ENCODE results near the gene COX19. TPM values are rescaled to one million over a fixed set of nuclear protein-coding genes. Genes with fewer than 3 reads are reported as not detected.

The COX19 gene
- total and polyA plus RNA-seq, 2 of the 13 experiments (the other 11 are each of a cell fraction or from before 2014, with no cell fraction given) = 11.5 to 21.7 TPM

GRCh38 chr7:958221-959200, 16.8 kb downstream of the COX19 start (continued):
- TF ChIP-seq ZNF468 (CRISPR knock-in tag; IDR thresholded peaks at IDR 0.05) (0 out of 2 replicates have a peak, but pooled peaks have one; percentile 3), ZZZ3 (CRISPR knock-in tag; IDR thresholded peaks at IDR 0.05; ENCODE audit: borderline replicate concordance) (no peak), ZNF34 (CRISPR knock-in tag; IDR thresholded peaks at IDR 0.05; ENCODE audit: borderline replicate concordance) (0 out of 2 replicates have a peak, but pooled peaks have one; percentile 28)

GRCh38 chr7:957418-958220, 17.7 kb downstream of the COX19 start:
- intact Hi-C loops (cut with micrococcal nuclease; ENCODE audit: unreplicated experiment) (loop anchor here (10.0 kb wide), 2 partner anchors 53 to 143 kb away; no protein-coding TSS in a partner anchor), in situ Hi-C loops (cut with HindIII; ENCODE audit: extremely low pct_ligation_motif_present, low pct_unique_long_range_greater_than_20kb) (no loop called here)
- Histone ChIP-seq H3K4me3 (replicated peaks in 1 of 3; ENCODE audit: insufficient read depth in 1 of 3, low read depth in 2 of 3, low read length in 3 of 3) (peak overlapping the region; percentile 28 to 68 (median 48); a peak in 5 of 6 replicates), H3K9me3 (ENCODE audit: low read length) (no peaks in the 10 kb centered on the region), H2AFZ (ENCODE audit: low read length) (no peak overlapping the region), H3K36me3 (replicated peaks in 1 of 2; ENCODE audit: control insufficient read depth in 1 of 2, insufficient read depth in 2 of 2, low read length in 2 of 2) (no peaks in the 10 kb centered on the region), H3K9ac (ENCODE audit: insufficient read depth, low read depth, low read length) (peak overlapping the region; percentile 67), H4K20me1 (ENCODE audit: insufficient read depth, low read length) (no peaks in the 10 kb centered on the region), H3K79me2 (ENCODE audit: insufficient read depth, low read length) (no peaks in the 10 kb centered on the region), H3K4me2 (ENCODE audit: low read depth, low read length) (peak overlapping the region; percentile 89), H3K27me3 (ENCODE audit: control insufficient read depth in 1 of 2, insufficient read depth in 2 of 2, low read length in 2 of 2) (no peaks in the 10 kb centered on the region), H3K27ac (ENCODE audit: extremely low read length, insufficient read depth, low read length) (peak overlapping the region; percentile 84), H3K4me1 (ENCODE audit: insufficient read depth, low read length) (peaks cover 73% of the 10 kb centered on the region)
- FAIRE-seq = peak; percentile 89
- peak; percentile 81 for DNase-seq (ENCODE audit: low spot score)
- ChIA-PET CTCF (ENCODE audit: low intra/inter-chr PET ratio, low total read pairs) (interaction anchor here (1.1 kb wide), 1 partner anchor 36 kb away, joined by 4 read pairs; no protein-coding TSS in a partner anchor), POLR2A (interaction anchor here (0.7 to 5.2 kb wide), 17 partner anchors 9 to 666 kb away, joined by 3 to 95 read pairs (median 8); partner anchors contain the start of genes COX19 and CYP2W1)
- 0% methylated on average over 4 of the region's 32 CpGs for WGBS (ENCODE audit: low lambda C conversion rate)
- BruUV-seq (replicated peaks) = no TSS peak
- peak; percentile 82 for ATAC-seq
- TF ChIP-seq HINFP (CRISPR knock-in tag; IDR thresholded peaks at IDR 0.05; ENCODE audit: low read depth) = peak; percentile 81; the same call in 1 of the 2 replicates
- peak; percentile 62; the same call in 1 of the 2 replicates for TF ChIP-seq ZSCAN29 (CRISPR knock-in tag; conservative IDR thresholded peaks at IDR 0.05)
- peak; percentile 80; the same call in 1 of the 2 replicates for TF ChIP-seq HNF1B (CRISPR knock-in tag; IDR thresholded peaks at IDR 0.05)
- TF ChIP-seq ZNF263 (CRISPR knock-in tag; IDR thresholded peaks at IDR 0.05) = peak; percentile 79
- TF ChIP-seq KLF16 (CRISPR knock-in tag; IDR thresholded peaks at IDR 0.05) = peak in 1 of 2 experiments; percentile 85; a peak in 1 of 4 replicates
- no peak for TF ChIP-seq ZBTB8A (CRISPR knock-in tag; IDR thresholded peaks at IDR 0.05; ENCODE audit: borderline replicate concordance, low read depth)
- TF ChIP-seq MTA3 (CRISPR knock-in tag; IDR thresholded peaks at IDR 0.05) = no peak
- TF ChIP-seq ZNF253 (CRISPR knock-in tag; IDR thresholded peaks at IDR 0.05; ENCODE audit: borderline replicate concordance) = 0 out of 2 replicates have a peak, but pooled peaks have one; percentile 51
- TF ChIP-seq ZBTB43 (CRISPR knock-in tag; conservative IDR thresholded peaks at IDR 0.05) = peak; percentile 78
- TF ChIP-seq ZNF350 (CRISPR knock-in tag; IDR thresholded peaks at IDR 0.05; ENCODE audit: borderline replicate concordance, low read depth) = peak; percentile 90
